ENCODE results near the gene SMIM20.
"Not testable (repeated sequence)": the region's sequence is repeated elsewhere in the genome, so short reads cannot be mapped to it uniquely, and the experiment has no call there.

SMIM20 gene

GRCh38 chr4:25892796-25893195 is 21.2 kb upstream of the SMIM20 start:
- no peak for DNase-seq

- no peak for DNase-seq
Observed at GRCh38 chr4:25896776-25897539, 17.1 kb upstream of the SMIM20 start.

GRCh38 chr4:25900310-25900709 is 13.7 kb upstream of the SMIM20 start:
- DNase-seq = no peak

DNA sequence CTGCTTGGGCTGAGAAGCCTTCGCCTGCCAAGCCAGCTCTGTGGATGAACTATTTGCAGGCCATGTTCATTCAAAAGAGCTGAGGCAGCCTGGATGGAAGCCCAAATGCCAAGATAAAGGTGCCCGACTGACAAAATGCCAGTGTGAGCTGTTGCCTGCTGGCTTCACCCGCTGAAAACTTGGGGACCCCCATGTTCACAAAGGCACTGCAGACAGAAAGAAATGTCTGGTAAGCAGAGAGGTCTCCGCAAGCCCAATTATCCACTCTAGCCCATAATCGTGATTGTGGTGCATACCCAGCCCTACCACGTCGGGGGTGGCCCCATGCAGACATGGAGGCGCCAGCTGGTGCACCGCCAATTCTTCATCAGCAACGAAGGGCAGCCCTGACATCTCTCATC is 13.0 kb upstream of the SMIM20 start:
- no peak for DNase-seq

DNA sequence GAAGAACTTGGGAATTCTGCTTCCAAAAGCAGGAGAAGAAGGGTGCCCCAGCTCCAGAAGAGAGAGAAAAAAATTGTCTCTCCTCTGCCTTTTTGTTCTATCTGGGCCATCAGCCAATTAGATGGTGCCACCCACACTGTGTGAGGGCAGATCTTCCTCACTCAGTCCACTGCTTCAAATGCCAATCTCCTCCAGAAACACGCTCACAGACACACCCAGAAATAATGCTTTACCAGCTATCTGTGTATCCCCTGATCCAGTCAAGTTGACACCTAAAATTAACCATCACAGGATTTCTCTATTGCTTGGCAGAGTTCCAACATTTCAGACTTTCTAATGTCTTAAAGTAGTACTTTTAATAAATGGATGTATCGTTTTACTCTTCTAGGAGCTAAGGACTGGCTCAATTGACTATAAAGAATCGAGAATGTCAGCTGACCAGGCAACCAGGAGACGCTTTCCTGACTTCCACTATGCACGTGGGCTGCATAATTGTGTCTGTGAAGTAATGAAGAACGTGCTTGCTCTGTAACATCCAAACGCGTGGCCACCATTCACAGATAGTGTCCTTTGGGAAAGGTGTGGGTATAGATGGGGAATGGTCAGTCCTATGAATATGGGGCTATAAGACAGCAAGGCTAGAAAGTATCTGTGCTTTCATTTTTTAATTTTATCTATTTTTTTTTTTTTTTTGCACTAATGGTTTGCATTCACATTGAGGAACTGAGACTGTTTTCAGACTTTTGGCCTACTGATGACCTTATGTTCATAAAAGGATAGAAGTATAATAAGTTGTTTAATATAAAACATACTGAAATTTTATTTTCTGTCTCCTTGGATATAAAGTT is 9.9 kb upstream of the SMIM20 start:
- no peak for DNase-seq

- DNase-seq = no peak
Observed at GRCh38 chr4:25904748-25905082, 9.3 kb upstream of the SMIM20 start.

DNA sequence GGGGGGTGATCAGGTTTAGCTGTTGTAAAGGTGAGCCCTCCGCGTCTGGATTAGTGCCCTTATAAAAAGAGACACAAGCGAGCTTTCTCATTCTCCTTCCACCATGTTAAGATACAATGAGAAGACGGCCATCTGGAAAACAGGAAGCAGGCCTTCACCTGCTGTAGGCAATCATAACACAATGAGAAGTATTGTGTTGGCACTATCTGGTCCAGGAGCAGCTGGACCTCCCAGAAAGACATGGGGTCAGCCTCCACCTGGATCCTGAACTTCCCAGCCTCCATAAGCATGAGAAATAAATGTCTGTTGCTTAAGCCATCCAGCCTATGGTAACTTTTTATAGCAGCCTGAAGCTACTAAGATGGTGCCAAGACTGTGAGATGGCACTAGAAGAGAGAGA is 8.6 kb upstream of the SMIM20 start:
- DNase-seq = no peak

- not testable (repeated sequence) for DNase-seq
Observed at GRCh38 chr4:25906113-25906512, 7.9 kb upstream of the SMIM20 start.

DNA sequence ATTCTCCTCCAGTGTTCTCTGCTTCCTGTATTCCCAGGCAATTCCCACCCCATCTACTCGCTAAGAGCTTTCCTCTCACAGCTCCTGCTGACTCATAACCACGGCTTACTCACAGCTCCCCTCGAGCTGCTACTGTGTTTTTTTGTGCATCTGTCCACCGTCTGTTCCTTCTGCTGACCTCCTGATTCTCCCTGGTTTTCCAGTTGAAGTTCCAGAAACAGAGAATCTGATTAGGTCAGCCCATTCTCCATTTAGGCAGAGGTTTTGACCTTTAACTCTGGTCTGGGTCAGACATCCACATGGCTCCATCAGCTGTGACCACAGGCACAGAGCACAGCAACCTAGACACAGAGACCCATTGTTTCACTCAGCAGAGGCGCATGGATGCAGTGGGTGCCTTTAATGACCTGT is 5.5 kb upstream of the SMIM20 start:
- DNase-seq = no peak

DNA sequence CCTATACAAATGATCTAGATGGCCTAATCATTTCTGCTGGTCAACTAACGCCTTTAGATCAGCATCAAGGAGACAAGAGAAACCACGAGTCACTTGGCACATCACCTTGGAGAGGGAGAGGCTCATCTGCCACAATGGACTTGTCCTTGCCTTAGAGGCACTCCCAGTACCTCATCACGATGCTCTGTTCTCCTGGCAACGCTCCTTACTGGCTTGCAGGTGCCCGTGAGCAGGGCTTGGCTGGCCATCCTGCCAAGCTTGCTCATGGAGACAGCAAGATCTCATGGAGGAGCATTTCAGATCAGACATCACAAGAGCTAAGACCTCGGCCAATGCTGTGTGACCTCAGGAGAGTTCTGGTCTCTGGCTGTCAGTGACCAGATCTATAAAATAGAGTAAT is 2.7 kb upstream of the SMIM20 start:
- no peak for DNase-seq

GRCh38 chr4:25913056-25913850 is 767 bp upstream of the SMIM20 start:
- peak; percentile 46 for DNase-seq

- DNase-seq = no peak
Observed at GRCh38 chr4:25914670-25915352, 791 bp downstream of the SMIM20 start.

- DNase-seq = no peak
Observed at GRCh38 chr4:25915353-25915705, 1.3 kb downstream of the SMIM20 start.

DNA sequence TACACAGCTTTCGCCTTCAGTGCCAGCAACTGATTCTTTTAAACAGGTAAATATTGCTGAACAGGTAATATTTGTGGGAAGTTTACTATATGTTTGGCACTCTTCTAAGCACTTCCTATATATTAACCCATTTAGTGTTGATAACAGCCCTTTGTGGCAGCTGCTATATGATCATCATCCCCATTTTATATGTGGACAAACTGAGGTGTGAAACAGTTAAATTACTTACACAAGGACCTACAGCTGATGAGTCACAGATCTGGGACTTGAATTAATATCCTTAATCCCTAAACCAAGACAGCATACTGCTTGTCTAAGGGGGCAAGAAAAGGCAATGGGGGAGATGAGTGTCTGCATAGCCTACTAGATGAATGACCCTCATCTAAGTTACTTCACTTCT is 2.9 kb downstream of the SMIM20 start:
- no peak for DNase-seq

DNA sequence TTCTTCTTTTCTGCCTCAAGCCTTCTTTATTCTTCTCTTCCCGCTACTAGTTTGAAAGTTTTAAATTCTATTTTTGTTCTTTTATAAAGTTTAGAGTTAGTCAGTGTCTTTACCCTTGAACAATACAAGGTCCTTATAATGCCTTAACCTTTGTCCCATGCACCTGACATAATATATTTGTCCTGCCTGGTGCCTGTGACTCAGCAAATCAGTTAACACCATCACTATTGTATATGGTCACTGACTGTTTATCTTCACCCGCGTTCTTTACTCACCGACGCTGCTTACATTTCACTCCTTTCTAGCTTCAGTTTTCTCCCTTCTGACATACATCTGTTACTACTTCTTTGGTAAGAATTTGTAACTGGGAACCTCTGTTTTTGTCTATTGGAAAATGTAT is 5.7 kb downstream of the SMIM20 start:
- no peak for DNase-seq

DNA sequence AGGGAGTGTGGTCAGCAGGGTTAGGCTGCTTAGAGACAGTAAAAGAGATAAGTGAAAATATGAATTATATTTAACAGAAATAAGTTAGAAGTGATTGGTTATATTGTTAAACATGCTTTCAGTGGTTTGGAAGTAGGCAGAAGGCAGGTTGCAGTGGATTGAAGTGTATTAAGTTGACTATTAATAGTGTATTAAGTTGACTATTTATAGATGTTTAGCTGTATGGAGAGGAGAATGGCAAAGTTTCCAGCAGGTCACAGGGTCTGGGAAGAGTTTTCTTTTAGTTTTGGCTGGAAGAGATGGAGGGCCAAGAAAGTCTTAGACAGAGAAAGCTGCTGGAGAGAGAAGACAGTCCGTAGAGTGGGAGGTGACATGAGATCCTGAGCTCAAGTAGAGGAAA is 7.9 kb downstream of the SMIM20 start:
- DNase-seq = no peak

DNA sequence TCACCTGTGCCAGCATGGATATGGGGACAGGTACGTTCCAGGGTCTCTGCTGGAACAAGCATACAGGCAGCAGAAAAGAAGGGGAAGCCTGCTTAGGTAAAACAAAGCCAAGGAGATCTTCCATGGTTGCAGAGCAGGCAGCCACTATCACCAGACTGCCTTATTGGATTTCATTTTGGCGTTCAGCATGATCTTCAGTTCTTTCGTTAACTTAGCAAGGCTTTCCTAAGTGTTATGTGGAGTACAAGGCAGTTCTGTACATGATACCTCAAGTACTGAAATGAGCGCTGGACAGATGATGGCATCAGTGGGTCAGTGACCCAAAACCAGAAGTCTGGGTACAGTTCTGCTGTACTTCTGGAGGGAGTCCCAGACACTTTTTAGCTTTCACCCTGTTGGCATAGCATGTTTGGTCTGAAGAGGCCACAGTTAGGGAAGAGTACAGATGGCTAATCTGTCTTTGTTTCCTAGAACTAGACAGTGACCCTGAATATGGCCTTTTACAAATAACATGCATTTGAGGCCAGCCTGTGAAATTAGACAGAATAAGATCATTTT is 8.9 kb downstream of the SMIM20 start:
- DNase-seq = no peak

DNA sequence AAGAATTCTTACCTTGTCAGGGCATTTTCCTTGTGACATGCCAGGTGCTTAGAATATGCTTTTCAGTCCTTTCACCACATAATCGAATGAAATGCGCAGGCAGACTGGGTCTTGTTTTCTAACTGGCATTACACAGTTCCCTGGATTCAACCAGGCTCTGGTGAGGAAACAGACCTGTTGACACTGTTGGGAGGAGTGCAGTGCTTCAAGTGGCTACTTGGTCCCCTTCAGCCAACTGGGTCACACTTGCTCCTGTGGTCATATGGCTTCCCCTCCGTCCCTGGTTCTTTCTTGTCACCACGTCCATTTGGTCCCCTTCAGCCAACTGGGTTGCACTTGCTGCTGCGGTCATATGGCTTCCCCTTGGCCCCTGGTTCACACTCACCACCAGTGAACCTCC is 9.7 kb downstream of the SMIM20 start:
- no peak for DNase-seq

DNA sequence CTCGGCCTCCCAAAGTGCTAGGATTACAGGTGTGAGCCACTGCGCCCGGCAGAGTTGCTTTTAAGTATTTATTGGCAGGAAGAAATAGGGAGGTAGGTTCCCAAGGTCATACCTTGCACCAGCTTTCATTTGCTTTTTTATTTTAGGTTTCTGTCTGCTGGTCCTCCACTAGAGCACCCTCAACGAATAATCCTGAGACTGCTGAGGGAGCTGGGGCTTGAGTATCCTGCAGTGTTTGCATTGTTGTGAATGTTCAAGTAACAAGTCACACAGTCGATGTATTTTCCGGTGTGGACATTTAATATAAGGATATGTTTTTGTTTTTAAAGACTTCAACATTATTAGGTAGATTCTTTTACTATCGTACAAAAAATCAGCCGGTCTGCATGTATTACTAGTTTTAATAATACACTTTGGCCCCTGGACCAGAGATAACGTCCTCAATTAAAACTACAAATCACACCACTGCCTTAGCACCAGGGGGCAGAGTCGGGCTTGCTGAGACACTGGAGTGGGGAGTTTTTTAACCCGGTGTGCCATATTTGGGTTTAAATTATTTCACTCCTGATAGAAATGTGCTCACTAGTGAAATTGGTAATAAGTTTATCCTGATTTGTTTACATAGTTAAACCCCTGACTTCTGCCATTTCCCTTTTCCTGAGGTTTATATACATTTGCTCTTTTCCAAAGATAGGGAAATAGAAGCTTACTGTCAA is 11.6 kb downstream of the SMIM20 start:
- DNase-seq = peak; percentile 61

- no peak for DNase-seq
Observed at GRCh38 chr4:25926462-25926861, 12.4 kb downstream of the SMIM20 start.

DNA sequence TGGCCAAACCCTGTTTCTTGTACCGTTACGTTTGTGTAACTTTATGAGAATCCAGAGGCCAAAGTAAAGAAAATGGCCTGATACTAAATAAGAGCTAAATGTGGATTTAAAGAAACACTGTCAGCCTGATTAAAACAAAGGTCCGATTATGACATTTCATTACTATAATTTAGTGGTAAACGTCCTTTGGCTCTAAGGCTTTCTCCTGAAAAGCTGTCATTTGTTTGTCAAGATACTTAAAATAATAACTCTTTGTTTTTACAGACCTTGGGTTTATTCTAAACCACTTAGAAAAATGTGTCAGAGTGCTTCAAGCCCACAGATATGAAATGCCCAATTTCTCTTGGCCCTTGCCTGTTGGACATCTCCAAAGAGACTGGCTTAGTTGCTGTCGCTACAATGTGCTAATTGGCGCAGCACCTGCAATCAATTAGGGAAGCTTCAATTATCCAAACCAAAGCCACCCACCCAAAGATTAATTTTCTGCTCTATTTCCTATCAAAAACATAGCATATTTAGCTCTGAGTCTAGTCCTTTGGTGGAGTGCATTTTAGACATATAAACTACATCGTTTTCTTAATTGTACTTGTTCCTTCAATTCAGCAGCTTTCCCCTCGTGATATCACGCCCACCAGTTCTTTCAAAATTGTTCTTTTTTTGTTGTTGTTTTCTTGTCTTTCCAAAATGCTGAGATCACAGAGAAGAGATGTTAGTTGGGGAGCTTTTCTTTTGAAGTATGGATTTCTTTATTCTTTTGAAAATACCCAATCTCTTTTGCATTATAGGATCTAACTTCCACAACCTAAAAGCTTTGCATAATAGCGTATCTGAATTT is 13.6 kb downstream of the SMIM20 start:
- DNase-seq = no peak
